HG03378 (cell line): ENCODE data around the gene GGCX.
A peak's percentile ranks its signal among the peaks of the same experiment; 100 is the strongest.
"Not testable (repeated sequence)": the region's sequence is repeated elsewhere in the genome, so short reads cannot be mapped to it uniquely, and the experiment has no call there.

Source experiments
- ATAC-seq: cut with Tn5 transposase; IDR thresholded peaks from one replicate; pipeline ENCODE4 v1.9.1; 2021; ENCODE audit warnings: mild to moderate bottlenecking, moderate library complexity; ENCODE audit not compliant: unreplicated experiment

The GGCX gene

GRCh38 chr2:85561280-85562212 lies at the start of gene GGCX:
GGCX (minus strand) TSS chr2:85561493; CDS start chr2:85561428, 65 bp downstream.
- ATAC-seq = peak; percentile 69

- ATAC-seq = no peak
Observed at GRCh38 chr2:85607268-85608215, 46.2 kb upstream of the GGCX start.

- ATAC-seq = no peak
Observed at GRCh38 chr2:85606116-85606455, 44.8 kb upstream of the GGCX start.

- ATAC-seq = no peak
Observed at GRCh38 chr2:85605406-85606115, 44.3 kb upstream of the GGCX start.

GRCh38 chr2:85604568-85605339 lies 43.5 kb upstream of the GGCX start:
- no peak for ATAC-seq

GRCh38 chr2:85604133-85604444 lies 42.8 kb upstream of the GGCX start:
- not testable (repeated sequence) for ATAC-seq

- ATAC-seq = peak; percentile 76
Observed at GRCh38 chr2:85602476-85603234, 41.4 kb upstream of the GGCX start, which contains the start of gene TMEM150A. TMEM150A (minus strand) TSS chr2:85602698; CDS start chr2:85601948, 750 bp downstream.

- peak; percentile 32 for ATAC-seq
Observed at GRCh38 chr2:85601771-85602475, 40.6 kb upstream of the GGCX start.

- ATAC-seq = no peak
Observed at GRCh38 chr2:85600951-85601770, 39.9 kb upstream of the GGCX start.

GRCh38 chr2:85600235-85600575 lies 38.9 kb upstream of the GGCX start:
- no peak for ATAC-seq

GRCh38 chr2:85599468-85600234 lies 38.4 kb upstream of the GGCX start:
- ATAC-seq = no peak

GRCh38 chr2:85598594-85599340 lies 37.5 kb upstream of the GGCX start:
- no peak for ATAC-seq

GRCh38 chr2:85597241-85597640 lies 35.9 kb upstream of the GGCX start:
- ATAC-seq = no peak

GRCh38 chr2:85596486-85597143 lies 35.3 kb upstream of the GGCX start:
- no peak for ATAC-seq

GRCh38 chr2:85596026-85596333 lies 34.7 kb upstream of the GGCX start:
- ATAC-seq = no peak

- peak; percentile 99 for ATAC-seq
Observed at GRCh38 chr2:85595301-85596025, 34.2 kb upstream of the GGCX start, which contains the start of gene RNF181. RNF181 (plus strand) TSS chr2:85595745; CDS start chr2:85595764, 19 bp downstream.
